ENCODE measurements around the gene SORBS1.

- TF ChIP-seq CTCF (conservative IDR thresholded peaks at IDR 0.05; ENCODE audit: low read depth, low read length): no peak
- TF ChIP-seq EZH2 (IDR thresholded peaks at IDR 0.05; ENCODE audit: low read length, unreplicated experiment): no peak
Observed at GRCh38 chr10:95437669-95438068, 123.5 kb downstream of the SORBS1 start.
